Daoy (cell line): ENCODE data around the gene EIF3L. TPM values are rescaled to one million over a fixed set of nuclear protein-coding genes. Genes with fewer than 3 reads are reported as not detected.

ENCODE experiments used
- DNase-seq: peaks from one replicate; pipeline ENCODE4 v3.0.0-alpha.2; 2015; ENCODE audit warnings: low read depth
- total RNA-seq: library from RNA; depleted of rRNA; stranded (reverse); fragments of >200 nt; shearing (Covaris generic); gene quantifications from 2 replicates; pipeline ENCODE4 v1.2.3, GENCODE V29; 2014

The EIF3L gene
- total RNA-seq, 1 experiment from 2014 or later = 288 TPM

DNA sequence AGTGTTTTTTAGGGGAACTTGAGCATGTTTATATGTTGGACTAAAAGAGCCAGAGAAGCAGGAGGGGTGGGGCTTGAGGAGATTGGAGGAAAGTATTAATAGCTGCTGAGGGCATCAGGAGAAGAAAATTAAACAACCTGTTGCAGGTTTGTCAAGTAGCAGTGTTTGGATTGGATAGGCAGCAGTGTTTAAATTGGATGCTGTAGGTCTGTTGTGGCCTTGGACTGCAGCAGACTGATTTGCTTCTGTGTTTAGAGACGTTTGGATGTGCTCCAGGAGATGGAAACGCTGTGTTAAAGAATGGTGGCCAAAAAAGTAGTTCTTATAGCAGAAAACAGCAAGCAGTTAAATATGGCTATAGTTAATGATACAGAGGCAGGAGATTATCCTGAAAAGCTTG, 5.7 kb downstream of the EIF3L start:
- DNase-seq = no peak

DNA sequence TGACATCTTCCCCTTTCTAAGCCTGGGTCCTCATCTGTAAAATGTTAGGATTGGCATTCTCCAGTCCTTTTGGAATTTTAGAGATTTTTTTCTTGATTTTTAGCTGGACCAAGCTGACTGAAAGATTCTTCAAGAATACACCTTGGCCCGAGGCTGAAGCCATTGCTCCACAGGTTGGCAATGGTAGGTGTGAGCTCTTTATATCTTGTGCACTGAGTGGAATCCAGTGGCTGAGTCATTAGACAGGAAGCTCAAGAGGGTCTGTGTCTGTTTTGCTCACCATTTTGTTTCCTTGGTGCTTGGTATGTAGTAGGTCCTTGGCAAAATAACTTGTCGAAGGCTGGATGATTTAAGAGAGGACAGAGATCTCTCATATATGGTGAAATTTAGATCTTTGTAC, 6.2 kb downstream of the EIF3L start:
- DNase-seq = no peak

DNA sequence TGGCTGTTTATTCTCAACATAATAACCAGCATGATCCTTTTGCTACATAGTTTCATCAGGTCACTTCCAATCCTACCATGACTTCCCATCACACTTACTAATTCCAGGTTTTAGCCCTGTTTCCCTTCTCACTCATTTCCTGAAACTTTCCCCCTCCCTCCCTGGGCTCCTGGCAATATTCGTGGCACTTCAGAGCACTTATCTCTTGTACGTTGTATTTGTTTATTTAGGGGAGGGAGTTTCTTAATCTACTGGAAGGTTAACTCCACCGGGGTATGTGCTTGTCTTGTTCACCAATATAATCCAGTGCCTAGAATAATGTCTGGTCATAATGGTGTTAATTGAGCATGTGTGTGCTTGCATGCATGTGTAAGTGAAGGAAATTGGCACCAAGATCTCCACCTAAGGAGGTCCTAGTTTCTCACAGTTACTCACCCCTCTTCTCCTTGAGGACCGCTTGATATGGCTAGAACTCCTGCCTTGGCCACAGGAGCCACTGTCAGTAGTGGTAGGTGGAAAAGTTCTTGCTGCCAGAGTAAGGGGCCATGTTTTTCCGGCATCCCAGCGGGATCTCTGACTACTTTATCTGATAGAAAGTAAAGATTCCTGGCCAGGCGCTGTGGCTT, 11.7 kb downstream of the EIF3L start:
- no peak for DNase-seq

DNA sequence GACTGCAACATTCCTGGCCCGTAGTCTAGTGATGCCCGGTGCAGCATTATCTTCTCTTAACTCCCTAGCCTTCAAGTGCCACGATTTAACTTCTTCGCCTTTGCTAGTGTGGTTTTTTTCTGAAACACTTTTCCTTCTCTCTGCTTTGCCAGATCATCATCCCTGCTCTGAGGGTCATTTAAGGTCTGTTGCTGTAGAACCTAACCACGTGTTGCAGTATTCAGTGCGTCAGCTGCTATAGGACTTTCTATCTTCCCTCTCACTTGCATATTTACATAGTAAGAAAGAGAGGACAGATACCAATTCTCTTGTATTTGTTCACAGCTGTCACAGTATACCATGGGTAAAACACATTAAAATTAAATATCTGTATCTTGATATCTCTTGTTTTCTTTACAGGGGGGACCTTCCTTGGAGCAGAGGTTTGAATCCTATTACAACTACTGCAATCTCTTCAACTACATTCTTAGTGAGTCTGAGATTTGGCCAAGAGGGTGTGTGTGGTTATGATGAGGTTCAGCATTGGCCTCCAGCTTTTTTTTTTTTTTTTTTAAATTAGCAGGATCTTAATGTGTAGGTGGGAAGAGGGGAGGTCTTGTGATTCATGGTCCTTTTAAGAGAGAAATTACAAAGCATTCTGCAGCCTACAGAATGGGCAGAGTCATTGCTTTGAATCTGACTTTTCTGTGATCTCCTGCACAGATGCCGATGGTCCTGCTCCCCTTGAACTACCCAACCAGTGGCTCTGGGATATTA, 13.5 kb downstream of the EIF3L start:
- no peak for DNase-seq

DNA sequence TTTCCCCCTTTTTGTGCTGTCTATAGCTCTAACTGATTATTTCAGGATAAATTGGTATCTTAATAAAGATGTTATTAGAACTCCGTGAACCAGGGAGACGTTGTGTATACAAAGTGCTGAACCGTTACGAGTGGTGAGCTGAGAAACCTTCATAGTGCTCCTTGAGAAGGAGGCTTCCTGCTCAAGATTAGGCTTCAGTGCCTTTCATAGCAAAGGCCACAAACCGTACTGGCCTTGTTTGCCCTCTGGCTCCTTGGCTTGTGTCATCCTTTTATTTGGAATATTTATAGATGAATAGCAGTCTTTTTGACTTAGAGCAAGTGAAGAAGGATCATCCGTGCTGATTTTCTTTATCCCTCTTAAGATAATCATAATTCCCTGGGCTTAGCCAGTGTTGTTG, 16.3 kb downstream of the EIF3L start:
- no peak for DNase-seq

DNA sequence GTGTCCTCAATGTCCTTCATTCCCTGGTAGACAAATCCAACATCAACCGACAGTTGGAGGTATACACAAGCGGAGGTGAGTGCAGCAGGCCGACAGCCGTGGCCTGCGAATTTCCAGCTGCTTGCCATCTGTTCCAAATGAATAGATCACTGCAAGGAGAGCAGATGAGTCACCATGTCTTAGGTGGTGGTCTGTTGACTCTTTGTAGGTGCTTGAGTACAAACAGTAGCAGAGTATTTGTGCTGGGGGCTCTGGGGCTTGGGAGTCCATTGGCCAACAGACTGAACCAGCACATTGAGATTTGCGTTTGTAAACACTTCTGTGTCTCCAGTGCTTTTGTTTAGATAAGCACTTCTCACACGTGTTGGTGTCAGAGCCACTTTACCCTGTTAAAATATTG, 21.1 kb downstream of the EIF3L start:
- DNase-seq = no peak

DNA sequence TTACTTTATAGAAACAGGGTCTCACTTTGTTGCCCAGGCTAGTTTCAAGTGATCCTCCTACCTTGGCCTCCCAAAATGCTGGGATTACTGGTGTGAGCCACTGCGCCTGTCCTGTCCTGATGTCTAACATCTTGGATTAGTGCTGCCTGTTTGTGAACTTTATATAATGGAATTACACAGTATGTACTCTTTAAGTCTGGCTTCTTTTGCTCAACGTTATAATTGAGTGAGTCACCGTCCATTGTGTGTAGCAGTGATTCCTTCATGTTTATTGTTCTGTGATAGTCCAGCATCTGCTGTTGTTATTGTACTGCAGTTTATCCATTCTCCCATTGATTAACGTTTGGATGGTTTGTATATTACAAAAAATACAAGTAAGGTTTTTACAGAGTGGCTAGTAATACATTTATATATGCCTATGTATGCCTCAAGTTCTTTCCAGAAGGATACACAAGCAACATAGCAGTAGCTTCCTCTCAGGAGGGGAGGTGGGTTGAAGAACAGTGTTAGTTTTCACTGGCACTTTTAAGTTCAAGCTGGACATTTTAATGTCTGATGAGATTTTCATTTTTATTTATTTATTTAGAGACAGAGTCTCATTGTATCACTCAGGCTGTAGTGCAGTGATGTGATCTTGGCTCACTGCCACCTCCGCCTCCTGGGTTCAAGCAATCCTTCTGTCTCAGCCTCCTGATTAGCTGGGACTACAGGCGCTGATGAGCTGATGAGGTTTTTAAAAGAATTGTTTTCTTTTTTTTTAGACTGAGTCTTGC, 31.6 kb downstream of the EIF3L start:
- DNase-seq = no peak

DNA sequence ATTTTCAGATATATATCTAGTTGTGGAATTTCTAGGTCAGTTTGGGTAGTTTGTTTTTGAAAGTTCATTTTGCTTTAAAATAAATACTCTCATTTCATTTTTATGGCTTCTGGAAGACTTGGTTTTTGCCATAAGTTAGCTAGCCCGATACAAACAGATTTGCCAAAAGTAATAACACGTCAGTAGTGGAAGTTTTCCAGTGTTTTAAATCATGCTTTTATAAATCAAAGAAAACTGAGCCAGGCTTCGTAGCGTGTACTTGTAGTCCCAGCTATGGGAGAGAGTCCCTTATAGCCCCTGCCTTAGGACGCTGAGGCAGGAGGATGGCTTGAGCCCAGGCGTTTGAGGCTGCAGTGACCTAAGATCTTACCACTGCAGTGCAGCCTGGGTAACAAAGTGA, 35.2 kb downstream of the EIF3L start:
- no peak for DNase-seq

DNA sequence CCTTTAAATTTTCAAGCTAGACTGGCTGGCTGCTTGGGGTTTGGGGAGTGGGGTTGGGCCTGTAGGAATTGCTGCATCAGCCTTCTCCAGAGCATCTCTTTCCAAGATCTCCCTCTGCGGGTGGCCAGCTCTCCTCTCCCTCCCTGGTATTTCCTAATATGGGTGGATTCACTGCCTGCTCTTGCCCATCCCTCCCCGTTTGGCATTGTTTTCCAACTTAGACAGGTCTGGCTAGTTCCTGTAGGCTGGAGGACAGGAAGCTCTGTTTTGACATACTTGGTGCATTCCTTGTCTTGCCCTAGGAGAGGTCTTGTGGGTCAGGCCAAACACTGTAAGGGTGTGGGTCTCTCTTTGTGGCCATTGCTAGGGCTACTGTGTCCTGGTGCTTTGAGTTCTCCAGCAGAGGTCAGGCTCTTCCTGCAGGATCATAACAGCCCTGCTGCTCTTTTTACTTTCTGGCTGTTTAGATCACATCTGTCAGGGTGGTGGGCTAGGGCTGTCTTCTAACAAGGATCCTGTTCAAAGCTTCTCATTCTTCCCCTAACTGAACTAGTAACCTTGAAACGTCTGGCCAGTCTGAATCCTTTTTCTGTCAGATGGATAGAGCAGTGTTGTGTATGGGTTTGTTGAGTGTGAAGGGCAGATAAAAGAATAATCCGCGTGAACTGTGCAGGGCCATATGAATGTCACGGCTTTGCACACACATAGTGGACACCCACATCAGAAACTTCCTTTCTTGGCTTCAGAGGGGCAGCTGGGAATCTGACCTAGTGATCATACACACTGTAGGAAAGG, 38.6 kb downstream of the EIF3L start:
- DNase-seq = no peak

DNA sequence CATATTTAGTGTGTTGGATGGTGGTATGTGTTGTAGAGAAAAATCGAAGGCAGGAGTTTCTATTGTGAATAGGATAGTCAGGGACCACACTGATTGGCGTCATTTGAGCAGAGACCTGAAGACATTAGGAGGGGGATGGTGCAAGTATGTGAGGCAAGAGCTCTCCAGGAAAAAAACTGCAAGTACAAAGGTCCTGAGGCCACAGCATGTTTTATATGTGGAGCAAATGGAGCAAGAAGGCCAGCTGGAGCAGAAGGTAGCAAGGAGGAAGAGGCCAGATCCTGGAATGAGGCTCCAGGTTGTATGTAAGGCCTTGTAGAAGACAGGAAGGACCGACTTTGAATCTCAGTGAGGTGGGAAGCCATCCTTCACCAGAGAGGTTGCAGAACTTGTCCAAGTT, 42.7 kb downstream of the EIF3L start:
- DNase-seq = no peak

DNA sequence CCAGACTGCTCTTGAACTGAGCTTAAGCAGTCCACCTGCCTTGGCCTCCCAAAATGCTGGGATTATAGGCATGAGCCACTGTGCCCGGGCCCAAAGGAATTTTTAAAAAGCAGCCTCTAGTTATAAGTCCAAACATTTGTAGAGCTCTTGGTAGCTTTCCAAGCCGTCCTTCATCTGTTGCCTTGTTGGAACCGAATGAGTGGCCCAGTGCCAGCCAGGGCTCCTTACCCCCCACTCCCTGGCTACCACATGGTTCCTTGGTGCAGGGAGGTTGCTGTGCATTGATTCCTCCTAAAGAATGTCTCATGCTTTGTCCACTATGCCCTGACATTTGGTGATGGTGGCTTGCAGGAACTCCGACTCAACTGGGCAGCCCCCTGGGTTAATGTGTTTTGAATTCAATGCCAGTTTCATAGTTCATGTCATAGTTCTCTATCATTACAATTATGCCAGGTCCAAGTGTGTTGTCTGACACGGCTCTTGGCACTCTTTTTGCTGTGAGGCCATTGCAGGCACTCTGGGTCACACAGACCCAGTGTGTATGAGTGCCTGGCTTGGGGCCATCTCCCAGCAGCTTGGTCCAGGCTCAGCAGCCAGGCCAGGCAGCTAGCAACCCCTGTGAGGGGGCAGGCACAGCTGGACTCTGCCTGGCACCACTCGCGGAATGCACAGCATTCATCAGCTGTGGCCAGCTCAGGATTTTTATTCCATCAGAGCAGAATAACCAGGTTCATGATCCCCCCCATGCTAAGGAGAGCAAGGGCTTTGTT, 43.5 kb downstream of the EIF3L start:
- DNase-seq = no peak

DNA sequence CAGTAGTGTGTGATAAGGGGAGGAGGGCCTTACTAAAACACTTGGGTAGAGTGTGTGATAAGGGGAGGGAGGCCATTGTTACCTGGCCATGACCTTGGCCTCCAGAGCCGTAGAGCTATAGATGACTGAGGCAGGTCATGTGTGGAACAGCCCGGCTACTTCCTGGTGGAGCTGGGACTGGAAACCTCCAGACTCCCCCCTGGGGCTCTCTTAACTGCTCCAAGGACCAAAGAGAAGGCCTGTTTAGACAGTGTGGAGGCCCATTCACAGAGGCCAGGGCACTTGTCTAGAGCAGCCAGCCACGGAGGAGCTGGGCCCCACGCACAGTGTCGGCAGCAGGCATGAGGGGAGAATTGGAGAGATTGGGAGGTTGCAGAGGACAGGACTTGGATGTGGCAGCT, 44.4 kb downstream of the EIF3L start:
- no peak for DNase-seq

DNA sequence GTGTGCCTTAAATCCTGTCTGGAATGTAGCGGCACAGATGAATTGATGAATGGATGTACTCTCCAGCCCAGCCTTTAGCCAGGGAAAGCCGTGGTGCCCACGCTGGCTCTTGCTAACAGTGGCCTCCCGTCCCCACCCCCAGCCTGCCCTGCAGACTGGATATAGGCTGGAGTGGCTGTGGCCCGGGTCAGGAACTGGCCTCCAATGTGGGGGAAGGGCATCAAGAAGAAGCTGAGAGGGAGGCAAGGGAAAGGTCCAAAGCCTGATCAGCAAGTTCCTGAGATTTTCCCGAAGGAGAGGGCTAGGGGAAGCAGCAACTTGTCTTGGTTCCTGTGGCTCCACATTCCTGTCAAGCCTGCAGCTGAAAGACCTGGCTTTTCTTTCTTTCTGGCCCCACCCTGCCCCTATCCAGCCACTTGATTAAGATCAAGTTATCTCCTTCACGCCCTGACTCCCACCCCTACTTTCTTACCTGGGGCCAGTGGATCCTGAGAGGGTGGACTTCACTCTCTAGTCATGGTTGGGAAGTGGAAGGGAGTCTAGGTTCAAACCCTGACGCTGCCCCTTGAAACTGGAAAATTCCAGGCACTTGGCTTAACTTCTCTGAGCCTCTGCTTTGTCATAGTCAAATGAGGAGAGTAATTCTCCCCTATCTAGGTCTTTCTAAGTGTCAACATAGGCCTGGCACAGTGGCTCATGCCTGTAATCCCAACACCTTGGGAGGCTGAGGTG, 45.9 kb downstream of the EIF3L start:
- DNase-seq = no peak

DNA sequence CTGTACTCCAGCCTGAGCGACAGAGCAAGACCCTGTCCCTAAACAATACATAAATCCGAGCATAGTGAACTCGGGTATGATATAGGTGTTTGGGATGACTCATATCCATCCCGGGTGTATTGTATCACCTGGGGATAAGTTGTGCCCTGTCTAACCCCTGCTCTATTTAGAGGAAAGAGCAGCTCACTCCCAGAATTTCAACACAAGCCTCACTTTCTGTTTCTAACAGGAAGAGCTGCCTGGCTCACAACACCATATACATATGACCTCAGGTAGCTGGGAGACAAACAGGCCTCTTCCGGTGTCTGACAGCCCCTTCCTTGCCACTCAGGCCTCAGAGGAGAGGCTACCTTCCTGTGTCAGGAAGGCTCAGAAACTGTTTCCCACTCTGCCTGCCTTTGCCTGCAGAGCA, 47.0 kb downstream of the EIF3L start:
- peak; percentile 49 for DNase-seq

DNA sequence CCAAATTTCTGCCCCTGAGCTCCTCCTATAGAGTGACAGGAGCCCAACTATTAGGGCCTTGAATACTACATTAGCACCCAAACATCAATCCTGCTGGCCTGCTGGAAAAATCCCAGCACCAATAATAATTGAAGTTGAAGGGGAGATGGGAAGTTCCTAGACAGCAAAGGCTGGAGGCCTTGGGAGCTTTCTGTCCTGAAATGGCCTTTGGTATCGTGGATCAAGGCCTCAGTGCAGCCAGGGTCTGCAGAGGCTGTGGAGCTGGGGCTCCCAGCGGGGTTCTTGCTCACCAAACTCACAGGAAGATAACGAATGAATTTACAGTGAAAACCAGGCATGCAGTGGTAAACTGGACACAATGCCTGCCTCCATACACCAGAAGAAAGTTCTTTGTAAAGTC, 47.7 kb downstream of the EIF3L start:
- no peak for DNase-seq

DNA sequence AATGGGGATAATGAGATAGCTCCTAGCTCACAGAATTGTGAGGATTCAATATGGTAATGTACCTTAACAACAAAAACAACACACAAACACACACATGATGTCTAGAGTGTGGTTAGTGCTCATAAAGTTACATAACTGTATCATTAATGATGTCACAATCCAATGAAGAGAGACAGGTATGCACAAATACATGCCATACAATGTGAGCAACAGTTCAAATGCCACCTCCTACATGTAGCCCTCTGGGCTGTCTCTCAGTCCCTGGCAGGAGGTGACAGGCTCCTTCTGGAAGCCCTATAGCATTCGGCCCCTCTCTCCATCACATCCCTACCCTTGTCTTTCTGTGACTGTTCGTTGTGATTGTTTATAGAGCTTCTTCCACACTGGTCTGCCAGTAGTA, 48.6 kb downstream of the EIF3L start:
- no peak for DNase-seq

DNA sequence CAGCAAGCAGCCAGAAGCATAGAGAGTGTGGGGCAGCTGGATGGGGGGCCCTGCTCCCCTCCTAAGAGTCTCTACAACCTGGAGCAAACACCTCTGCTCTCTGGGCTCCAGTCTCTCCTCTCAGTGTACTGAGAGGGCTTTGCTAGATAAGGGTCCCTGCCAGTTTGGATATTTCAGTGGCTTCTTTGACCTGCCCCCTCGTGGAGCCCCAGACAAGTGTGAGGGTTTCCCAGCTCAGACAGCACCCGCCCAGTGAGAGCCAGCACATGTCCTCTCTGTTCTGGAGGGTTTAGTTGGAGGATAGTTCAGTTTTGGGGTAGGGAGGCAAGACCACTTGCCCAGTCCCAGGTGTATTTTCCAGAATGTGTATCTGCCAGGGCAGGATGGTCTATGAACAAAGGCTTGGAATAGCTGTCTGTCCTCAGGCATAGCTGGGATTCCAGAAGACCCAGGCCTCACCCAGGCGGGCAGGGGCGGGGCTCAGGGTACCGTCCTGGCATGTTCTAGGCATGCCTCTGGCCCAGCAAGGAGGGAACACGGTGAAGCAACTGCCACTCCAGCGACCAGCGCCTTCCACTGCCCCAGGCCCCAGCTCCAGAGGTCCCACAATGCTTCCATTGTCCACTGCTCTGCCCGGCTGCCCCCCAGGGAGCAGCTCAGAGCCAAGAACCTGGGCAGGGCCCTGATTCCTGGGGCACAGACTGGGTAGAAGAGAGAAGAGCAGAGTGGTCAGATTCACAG, 49.4 kb downstream of the EIF3L start:
- peak; percentile 46 for DNase-seq

DNA sequence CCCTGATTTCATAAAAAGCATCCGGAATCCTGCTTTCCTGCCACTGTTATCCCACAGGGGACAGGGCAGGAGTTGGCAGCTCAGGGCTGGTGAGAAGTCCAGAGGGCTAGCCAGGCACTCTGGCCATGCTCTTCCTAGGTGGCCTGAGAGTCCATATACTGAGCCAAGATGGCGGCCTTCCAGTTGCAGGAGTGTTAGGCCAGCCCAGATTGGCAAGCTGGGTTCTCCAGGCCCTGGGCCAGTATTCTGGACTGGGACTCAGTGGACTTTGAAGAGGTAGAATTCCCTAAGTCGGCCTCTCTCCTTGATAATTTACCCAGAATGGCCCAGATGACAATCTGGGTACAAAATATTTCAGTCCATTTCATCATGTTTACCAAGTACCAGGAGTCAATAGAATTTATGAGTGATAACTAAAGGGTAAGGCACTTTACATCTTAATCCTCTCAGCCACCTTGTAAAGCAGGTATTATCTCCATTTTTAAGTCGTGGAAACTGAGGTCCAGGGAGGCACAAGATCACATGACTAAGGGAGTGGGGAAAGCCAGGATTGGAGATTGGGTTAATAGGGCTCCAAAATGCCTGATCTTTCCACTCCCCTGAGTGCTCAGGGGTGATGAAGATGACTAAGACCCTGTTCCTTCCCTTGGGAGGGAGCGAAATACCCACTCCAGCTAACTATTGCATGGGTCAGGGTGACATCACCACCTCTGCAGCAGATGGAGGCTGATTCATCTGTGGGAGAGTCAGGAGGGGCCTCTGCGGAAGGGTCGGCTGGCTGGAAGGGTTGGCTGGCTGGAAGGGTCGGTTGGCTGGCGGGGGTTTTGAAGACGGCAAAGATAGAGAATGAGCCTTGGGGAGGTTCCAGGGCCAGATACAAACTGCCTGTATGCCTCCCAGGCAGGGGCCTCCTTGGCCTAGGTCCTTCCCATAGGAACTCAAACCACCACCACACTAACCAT, 55.6 kb downstream of the EIF3L start:
- peak; percentile 98 for DNase-seq
